Activated effector memory CD4-positive, alpha-beta T cell treated with anti-CD3 and anti-CD28 coated beads, Interleukin-2, amount 50 U/mL, for 16 hours (primary cell): Measurements from ENCODE around the gene BRIP1.
"Not testable (repeated sequence)": the region's sequence is repeated elsewhere in the genome, so short reads cannot be mapped to it uniquely, and the experiment has no call there.

Source experiments
- DNase-seq: peaks from one replicate; pipeline ENCODE4 v3.0.0-alpha.2; 2020

BRIP1 gene

DNA sequence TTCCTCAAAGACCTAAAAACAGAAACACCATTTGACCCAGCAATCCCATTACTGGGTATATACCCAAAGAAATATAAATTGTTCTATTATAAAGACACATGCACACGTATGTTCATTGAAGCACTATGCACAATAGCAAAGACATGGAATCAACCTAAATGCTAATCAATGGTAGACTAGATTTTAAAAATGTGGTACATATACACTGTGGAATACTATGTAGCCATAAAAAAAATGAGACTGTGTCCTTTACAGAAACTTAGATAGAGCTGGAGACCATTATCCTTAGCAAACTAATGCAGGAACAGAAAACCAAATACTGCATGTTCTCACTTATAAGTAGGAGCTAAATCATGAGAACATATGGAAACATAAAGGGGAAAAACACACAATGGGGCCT lies 36.5 kb downstream of the BRIP1 start:
- DNase-seq = not testable (repeated sequence)

GRCh38 chr17:61826198-61826597 lies 37.1 kb downstream of the BRIP1 start:
- DNase-seq = not testable (repeated sequence)

GRCh38 chr17:61825448-61826137 lies 37.7 kb downstream of the BRIP1 start:
- no peak for DNase-seq

DNA sequence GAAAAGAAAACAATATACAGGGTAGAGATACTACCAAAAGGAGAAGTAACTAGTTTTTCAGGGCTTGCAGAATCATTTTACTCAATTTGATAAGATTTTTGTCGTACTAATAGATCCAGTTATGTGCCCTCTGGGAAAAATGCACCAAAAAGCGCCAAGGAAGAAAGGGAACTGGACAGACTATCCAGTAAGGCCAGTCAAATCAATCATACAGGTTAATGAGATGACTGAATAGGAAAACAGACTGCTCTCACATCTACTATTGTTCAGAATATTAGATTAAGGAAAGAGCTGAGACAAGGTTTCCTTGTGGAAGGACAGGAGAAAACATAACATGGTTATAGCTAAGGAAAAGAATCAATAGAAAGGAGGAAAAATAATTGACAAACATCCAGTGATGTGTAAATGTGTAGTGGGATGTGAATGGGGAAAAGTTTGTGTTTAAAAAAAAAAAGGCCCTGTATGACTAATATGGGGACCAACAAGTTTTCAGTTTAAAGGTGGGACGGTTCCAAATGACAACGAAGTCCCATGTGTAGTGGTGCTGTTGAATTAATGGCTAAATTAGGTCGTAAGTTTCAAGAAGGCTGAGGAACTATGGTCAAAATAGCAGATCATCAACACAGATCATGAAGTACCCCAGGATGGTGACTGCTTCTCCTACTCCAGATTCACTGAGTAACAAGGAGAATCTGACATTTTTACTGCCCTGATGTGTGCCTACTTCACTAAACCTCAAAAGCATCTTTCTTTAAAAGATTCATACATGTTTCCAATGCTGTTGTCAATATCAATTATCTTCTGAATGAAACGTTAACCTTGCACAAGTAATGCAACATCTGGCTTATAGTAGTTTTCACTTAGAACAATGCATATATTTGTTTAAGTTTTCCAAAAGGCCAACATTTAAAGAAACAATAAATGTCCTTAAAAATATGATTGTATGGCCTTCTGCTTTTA lies 40.7 kb downstream of the BRIP1 start:
- DNase-seq = no peak

DNA sequence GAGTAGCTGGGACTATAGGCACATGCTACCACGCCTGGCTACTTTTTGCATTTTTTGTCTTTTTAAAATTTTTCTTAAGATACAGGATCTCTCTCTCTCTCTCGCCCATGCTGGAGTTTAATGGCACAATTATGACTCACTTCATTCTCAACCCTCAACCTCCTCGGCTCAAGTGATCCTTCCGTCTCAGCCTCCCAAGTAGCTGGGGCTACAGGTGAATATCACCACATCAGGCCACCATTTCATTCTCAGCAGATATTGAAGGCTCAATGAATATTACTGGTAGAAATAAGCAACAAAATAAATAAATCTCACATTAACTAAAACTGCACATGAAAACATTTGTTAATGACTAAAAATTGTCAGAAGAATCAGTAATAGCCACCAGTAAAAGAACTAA lies 41.7 kb downstream of the BRIP1 start:
- no peak for DNase-seq

GRCh38 chr17:61819265-61819664 lies 44.1 kb downstream of the BRIP1 start:
- not testable (repeated sequence) for DNase-seq

DNA sequence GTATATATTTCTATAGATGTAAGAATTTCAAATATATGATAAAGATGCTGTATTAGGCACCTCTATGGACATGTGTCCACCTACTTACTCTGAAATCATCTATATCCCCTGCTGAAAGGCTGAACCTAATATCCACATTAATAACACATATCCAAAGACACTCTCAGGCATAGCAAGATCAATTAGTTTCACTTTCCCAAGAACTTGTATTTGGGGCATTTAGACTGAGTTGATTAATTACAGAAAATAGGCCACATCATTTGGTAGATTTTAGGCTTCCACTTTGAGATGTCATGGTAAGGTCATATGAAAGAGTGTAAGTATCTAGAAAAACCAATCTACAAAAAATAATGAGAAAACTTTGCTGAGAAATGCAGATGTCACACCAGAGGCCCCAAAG lies 45.1 kb downstream of the BRIP1 start:
- no peak for DNase-seq

DNA sequence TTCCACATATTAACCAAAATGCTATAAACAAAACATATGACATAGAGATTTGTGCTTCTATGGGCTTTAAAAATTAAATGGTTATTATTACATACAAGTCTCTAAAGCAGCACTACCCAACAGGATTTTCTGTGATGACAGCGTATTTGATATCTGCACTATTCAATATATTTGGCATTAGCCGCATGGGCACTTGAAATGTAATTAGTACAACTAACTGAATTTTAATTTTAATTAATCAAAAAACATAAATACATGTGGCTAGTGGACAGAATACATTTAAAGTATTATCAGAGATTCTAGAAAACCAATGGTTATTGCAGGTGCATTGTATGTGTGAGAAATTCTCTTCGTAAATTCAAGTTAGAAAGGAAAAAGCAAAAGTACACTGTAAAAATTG lies 45.9 kb downstream of the BRIP1 start:
- DNase-seq = no peak

DNA sequence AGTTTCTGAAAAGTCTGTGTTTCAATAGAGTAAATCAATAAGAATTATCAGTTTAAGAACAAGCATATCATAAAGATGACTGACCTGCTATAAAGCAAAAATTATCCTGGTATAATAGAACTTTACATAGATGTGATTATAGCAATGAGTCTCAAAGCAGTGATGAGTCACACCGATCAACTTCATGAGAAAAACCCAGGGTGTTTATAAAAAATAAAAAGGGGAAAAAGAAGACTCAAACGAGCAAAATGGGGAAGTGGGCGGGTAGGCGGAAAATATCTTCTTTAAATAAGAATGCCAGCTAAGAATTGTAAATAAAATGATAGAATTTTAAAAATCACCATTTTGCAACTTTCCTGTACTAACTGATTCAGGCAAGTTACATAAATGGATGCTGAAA lies 46.8 kb downstream of the BRIP1 start:
- DNase-seq = no peak

- no peak for DNase-seq
These were observed 47.3 kb downstream of the BRIP1 start for GRCh38 chr17:61815863-61816503.

- DNase-seq = no peak
These were observed 48.8 kb downstream of the BRIP1 start for GRCh38 chr17:61814485-61814884.

GRCh38 chr17:61813211-61813610 lies 50.1 kb downstream of the BRIP1 start:
- DNase-seq = no peak

- DNase-seq = no peak
These were observed 50.6 kb downstream of the BRIP1 start for GRCh38 chr17:61812747-61813146.

GRCh38 chr17:61809816-61810392 lies 53.4 kb downstream of the BRIP1 start:
- DNase-seq = no peak

DNA sequence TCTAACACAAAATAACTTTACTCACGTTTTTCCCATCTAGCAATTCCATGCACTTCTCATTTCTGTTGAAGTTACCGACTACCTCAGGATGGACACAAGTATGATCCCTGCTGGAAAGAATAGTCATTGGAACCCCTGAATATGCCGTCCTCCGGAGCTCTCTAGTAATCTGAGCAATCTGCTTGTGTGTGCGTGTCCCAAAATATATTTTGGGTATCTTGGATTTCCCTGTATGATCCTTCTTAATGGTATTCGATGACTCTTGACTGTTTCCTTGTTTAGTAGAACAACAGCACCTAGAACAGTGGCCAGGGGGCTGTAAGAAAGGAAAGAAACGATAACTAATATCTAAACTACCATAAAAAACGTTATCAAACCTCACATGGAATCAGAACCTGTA lies 54.9 kb downstream of the BRIP1 start:
- no peak for DNase-seq

GRCh38 chr17:61806936-61807335 lies 56.4 kb downstream of the BRIP1 start:
- DNase-seq = no peak

DNA sequence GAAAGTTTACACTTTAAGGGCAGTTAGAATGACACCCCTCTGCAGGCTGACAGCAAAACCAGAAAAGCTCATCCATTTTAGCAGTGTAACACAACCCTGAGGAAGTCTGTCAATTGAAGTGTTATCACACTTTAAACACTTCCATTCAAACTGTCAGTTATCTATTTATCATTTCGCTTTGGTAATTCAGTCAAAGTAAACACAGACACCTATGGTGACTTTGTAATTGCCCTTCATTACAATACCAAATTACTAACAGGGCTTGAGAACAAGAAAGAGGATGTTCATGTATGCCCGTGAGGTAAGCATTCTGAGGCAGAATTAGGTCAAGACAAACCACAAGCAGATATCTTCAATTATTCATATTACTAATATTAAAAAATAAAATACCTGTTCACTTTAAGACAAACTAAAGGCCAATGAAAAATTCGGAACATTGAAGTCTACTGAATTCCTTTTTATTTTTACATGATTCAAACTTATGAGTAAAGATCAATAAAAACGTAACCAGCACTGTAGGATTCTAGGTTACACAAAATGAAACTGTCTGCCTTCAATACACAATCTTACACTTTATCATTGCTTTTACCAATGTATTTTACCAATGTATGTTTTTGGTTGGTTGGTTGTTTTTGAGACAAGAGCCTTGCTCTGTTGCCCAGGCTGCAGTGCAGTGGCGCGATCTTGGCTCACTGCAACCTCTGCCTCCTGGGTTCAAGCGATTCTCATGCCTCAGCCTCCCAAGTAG lies 57.1 kb downstream of the BRIP1 start:
- no peak for DNase-seq

- no peak for DNase-seq
These were observed 57.9 kb downstream of the BRIP1 start for GRCh38 chr17:61805399-61805798.

DNA sequence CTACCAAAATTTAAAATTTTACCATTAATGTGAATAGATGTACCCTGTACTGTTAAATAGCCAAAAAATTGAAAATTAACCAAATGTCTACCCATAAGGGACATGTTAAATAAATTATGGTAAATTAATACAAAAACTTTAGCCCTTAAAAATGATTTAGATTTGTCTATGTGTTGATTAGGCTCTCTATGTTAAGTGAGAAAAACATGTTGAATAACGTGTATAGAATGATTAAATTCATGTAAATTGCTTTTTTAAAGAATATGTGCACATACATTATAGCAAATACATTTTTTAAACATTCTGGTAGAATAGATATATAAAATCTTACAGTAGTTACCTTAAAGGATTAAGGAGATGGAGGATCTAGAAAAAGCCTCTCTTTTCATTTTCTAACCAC lies 59.5 kb downstream of the BRIP1 start:
- no peak for DNase-seq

DNA sequence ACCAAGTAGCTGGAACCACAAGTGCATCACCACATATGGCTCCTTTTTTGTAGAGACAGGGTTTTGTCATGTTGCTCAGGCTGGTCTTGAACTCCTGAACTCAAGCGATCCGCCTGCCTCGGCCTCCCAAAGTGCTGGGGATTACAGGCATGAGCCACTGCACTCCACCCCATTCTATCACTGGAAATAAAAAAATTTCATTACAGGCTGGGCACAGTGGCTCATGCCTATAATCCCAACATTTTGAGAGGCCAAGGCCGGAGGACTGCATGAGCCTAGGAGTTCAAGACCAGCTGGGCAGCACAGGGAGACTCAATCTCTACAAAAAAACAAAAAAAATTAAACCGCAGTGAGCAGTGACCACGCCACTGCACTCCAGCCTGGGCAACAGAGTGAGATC lies 60.1 kb downstream of the BRIP1 start:
- no peak for DNase-seq

DNA sequence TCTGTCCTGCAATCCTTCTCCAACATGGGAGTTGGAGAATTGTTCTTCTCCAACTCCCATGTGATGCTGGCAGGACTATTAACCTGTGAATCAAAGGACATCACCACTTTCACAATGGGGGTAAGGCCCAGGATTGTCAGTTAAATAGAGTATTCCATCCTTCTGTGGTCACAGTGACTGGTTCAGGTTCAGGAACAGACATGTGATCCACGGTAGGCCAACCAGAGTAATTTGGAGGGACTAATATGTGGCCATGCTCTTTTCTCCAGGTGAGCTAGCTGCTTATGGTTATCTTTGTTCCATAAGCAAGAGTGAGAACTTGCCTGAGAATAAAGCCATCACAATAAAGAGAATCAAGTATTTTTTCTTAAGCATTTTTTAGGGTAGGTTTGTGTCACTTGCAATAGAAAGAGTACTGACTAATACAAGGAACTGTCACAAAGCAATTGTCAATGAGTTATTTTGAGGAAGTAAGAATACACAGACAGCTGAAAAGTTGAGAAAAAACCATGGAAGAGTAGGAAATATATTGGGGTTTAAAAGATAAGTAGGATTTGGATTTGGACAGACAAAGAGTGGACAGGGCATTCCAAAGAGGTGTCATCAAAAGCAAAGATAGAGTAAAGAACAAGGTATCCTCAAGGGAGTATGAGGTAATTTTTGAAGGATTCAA lies 63.4 kb downstream of the BRIP1 start:
- DNase-seq = no peak

- no peak for DNase-seq
These were observed 66.0 kb downstream of the BRIP1 start for GRCh38 chr17:61797283-61797682.
